OCI-LY3 (cell line): ENCODE results near the gene PSME4.

Source experiments
- EZH2phosphoT487 ChIP-seq: fragments of 200-600 bp; shearing (Covaris generic); IDR thresholded peaks from 2 replicates; pipeline ENCODE4 v1.6.1; 2018; ENCODE audit warnings: antibody characterized with exemption, mixed run types, low read depth
- TF ChIP-seq, protein P1 (sequence below): fragments of 200-600, 300-600 bp; sonication (generic); IDR thresholded peaks from 2 replicates; pipeline ENCODE4 v1.5.1; 2014; ENCODE audit warnings: antibody characterized with exemption, low read length, low read depth

DNA sequence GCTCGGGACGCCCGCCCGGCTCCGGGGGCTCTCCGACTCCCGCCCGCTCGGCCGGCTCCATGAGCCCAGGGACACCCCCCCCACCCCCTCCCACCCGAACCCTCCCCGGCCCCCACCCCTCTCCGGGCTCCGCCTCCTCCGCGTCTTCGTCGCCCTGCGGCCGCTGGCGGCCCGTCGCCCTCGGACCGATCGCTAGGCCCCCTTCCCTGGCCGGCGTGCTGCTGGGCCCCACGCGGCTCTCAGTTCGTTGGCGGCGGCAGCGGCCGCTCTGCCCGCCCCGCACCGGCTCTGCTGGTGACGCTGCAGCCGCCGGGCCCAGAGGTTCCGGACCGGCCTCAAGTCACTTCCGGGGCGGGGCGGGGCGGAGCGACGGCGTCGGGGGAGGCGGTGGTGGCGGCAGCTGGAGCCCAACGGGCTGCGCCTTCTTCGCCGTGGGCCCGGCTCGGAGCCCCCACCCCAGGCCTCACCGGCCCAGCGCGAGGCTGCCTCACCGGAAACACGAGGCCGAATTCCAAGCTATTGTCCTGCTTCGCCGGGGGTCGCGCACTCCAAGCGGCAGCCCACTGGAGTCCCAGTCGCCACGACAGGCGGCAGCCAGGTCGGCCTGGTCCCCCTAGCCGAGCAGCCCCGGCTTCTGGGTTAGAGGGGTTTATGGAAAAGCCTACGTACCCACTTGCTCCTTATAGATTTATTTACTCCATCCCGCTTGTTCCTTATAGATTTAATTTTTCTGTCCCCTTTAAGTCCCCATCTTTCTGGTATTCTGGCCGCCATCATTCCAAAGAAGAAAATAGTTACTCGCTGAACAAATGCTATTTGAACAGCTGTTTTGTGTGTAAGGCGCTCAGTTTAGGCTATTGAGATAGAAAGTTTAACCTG is at the start of gene PSME4:
- TF ChIP-seq, protein P1, sequence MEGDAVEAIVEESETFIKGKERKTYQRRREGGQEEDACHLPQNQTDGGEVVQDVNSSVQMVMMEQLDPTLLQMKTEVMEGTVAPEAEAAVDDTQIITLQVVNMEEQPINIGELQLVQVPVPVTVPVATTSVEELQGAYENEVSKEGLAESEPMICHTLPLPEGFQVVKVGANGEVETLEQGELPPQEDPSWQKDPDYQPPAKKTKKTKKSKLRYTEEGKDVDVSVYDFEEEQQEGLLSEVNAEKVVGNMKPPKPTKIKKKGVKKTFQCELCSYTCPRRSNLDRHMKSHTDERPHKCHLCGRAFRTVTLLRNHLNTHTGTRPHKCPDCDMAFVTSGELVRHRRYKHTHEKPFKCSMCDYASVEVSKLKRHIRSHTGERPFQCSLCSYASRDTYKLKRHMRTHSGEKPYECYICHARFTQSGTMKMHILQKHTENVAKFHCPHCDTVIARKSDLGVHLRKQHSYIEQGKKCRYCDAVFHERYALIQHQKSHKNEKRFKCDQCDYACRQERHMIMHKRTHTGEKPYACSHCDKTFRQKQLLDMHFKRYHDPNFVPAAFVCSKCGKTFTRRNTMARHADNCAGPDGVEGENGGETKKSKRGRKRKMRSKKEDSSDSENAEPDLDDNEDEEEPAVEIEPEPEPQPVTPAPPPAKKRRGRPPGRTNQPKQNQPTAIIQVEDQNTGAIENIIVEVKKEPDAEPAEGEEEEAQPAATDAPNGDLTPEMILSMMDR = no peak
- TF ChIP-seq EZH2phosphoT487 = no peak
